Measurements from ENCODE around the gene DYNLT2. TPM values are rescaled to one million over a fixed set of nuclear protein-coding genes. Genes with fewer than 3 reads are reported as not detected.

DYNLT2 gene
- total RNA-seq, 4 donors from 2014 or later, result 0.54 to 4.1 (median 1.1) TPM

GRCh38 chr6:169741344-169741743, 10.0 kb downstream of the DYNLT2 start:
- intact Hi-C loops (cut with DNase I; ENCODE audit: low total_unique reads), result no loop called here
- no peak for DNase-seq (ENCODE audit: low spot score in 2 of 2)
- TF ChIP-seq POLR2A (IDR thresholded peaks at IDR 0.05) (no peak), CTCF (IDR thresholded peaks at IDR 0.05) (no peak)
- no peak overlapping the region for H3K4me3 ChIP-seq (ENCODE audit: low read depth, poor library complexity, severe bottlenecking)

GRCh38 chr6:169738976-169739529, 12.3 kb downstream of the DYNLT2 start:
- DNase-seq (ENCODE audit: low spot score in 2 of 2), result no peak
- H3K4me3 ChIP-seq (ENCODE audit: low read depth, poor library complexity, severe bottlenecking), result no peak overlapping the region
- TF ChIP-seq POLR2A (IDR thresholded peaks at IDR 0.05), result no peak
- TF ChIP-seq CTCF (IDR thresholded peaks at IDR 0.05), result no peak
- WGBS, 2 donors, result 86 to 88% methylated on average over 2 of the region's 2 CpGs
- intact Hi-C loops (cut with DNase I; ENCODE audit: low total_unique reads), result no loop called here

GRCh38 chr6:169738204-169738975, 13.0 kb downstream of the DYNLT2 start:
- WGBS, 2 donors, result 60 to 61% methylated on average over 9 of the region's 9 CpGs
- intact Hi-C loops (cut with DNase I; ENCODE audit: low total_unique reads), result no loop called here
- TF ChIP-seq CTCF (IDR thresholded peaks at IDR 0.05) (no peak), POLR2A (IDR thresholded peaks at IDR 0.05) (no peak)
- no peak for DNase-seq (ENCODE audit: low spot score in 2 of 2)
- H3K4me3 ChIP-seq (ENCODE audit: low read depth, poor library complexity, severe bottlenecking), result no peak overlapping the region

GRCh38 chr6:169729961-169730360, 21.4 kb downstream of the DYNLT2 start:
- no peak for DNase-seq (ENCODE audit: low spot score in 2 of 2)
- no peak for TF ChIP-seq POLR2A (IDR thresholded peaks at IDR 0.05)
- no peak for TF ChIP-seq CTCF (IDR thresholded peaks at IDR 0.05)
- intact Hi-C loops (cut with DNase I; ENCODE audit: low total_unique reads), result no loop called here
- H3K4me3 ChIP-seq (ENCODE audit: low read depth, poor library complexity, severe bottlenecking), result no peak overlapping the region

GRCh38 chr6:169726963-169727362, 24.4 kb downstream of the DYNLT2 start:
- no peak overlapping the region for H3K4me3 ChIP-seq (ENCODE audit: low read depth, poor library complexity, severe bottlenecking)
- intact Hi-C loops (cut with DNase I; ENCODE audit: low total_unique reads), result no loop called here
- no peak for DNase-seq (ENCODE audit: low spot score in 2 of 2)
- TF ChIP-seq POLR2A (IDR thresholded peaks at IDR 0.05), result no peak

GRCh38 chr6:169726049-169726400, 25.3 kb downstream of the DYNLT2 start:
- intact Hi-C loops (cut with DNase I; ENCODE audit: low total_unique reads), result no loop called here
- 95 to 100% methylated on average over 1 of the region's 1 CpG for whole genome bisulfite sequencing, 2 donors
- DNase-seq (ENCODE audit: low spot score in 2 of 2), result no peak
- no peak overlapping the region for H3K4me3 ChIP-seq (ENCODE audit: low read depth, poor library complexity, severe bottlenecking)
- TF ChIP-seq POLR2A (IDR thresholded peaks at IDR 0.05), result no peak
- TF ChIP-seq CTCF (IDR thresholded peaks at IDR 0.05), result no peak

Measured in lower leg skin (tissue), 4 donors.